ENCODE measurements around the gene PSMD2.

The PSMD2 gene

GRCh38 chr3:184306341-184306972 lies 7.4 kb downstream of the PSMD2 start:
- Histone ChIP-seq H3K9me3 (ENCODE audit: control insufficient read depth in 2 of 2, low read length in 2 of 2) (no peaks in the 10 kb centered on the region), H3K27ac (ENCODE audit: low read length) (no peak overlapping the region), H3K9ac (ENCODE audit: low read length in 2 of 2) (no peak overlapping the region), H3K4me1 (ENCODE audit: control insufficient read depth, insufficient read depth, low read length) (no peaks in the 10 kb centered on the region), H3K4me3 (ENCODE audit: low read length in 2 of 2) (no peak overlapping the region), H3K36me3 (ENCODE audit: control insufficient read depth in 2 of 2, insufficient read depth in 2 of 2, low read length in 2 of 2) (peaks cover 64 to 66% of the 10 kb centered on the region in 2 donors), H3K27me3 (ENCODE audit: control insufficient read depth in 1 of 2, insufficient read depth in 2 of 2, low read length in 2 of 2) (no peaks in the 10 kb centered on the region)

GRCh38 chr3:184307915-184308314 lies 8.9 kb downstream of the PSMD2 start:
- Histone ChIP-seq H3K27me3 (ENCODE audit: control insufficient read depth in 1 of 2, insufficient read depth in 2 of 2, low read length in 2 of 2) (no peaks in the 10 kb centered on the region), H3K36me3 (ENCODE audit: control insufficient read depth in 2 of 2, insufficient read depth in 2 of 2, low read length in 2 of 2) (peaks cover 50 to 52% of the 10 kb centered on the region in 2 donors), H3K9ac (ENCODE audit: low read length in 2 of 2) (no peak overlapping the region), H3K4me3 (ENCODE audit: low read length in 2 of 2) (no peak overlapping the region), H3K9me3 (ENCODE audit: control insufficient read depth in 2 of 2, low read length in 2 of 2) (no peaks in the 10 kb centered on the region), H3K4me1 (ENCODE audit: control insufficient read depth, insufficient read depth, low read length) (no peaks in the 10 kb centered on the region), H3K27ac (ENCODE audit: low read length) (no peak overlapping the region)

- H3K27ac ChIP-seq (ENCODE audit: low read length), result no peak overlapping the region
- H3K27me3 ChIP-seq (ENCODE audit: control insufficient read depth in 1 of 2, insufficient read depth in 2 of 2, low read length in 2 of 2), result no peaks in the 10 kb centered on the region
- H3K36me3 ChIP-seq (ENCODE audit: control insufficient read depth in 2 of 2, insufficient read depth in 2 of 2, low read length in 2 of 2), result peaks cover 41 to 43% of the 10 kb centered on the region in 2 donors
- no peaks in the 10 kb centered on the region for H3K9me3 ChIP-seq (ENCODE audit: control insufficient read depth in 2 of 2, low read length in 2 of 2)
- no peaks in the 10 kb centered on the region for H3K4me1 ChIP-seq (ENCODE audit: control insufficient read depth, insufficient read depth, low read length)
- H3K4me3 ChIP-seq (ENCODE audit: low read length in 2 of 2), result no peak overlapping the region
- no peak overlapping the region for H3K9ac ChIP-seq (ENCODE audit: low read length in 2 of 2)
Measured at GRCh38 chr3:184308744-184309143, 9.7 kb downstream of the PSMD2 start.

- Histone ChIP-seq H3K27me3 (ENCODE audit: control insufficient read depth in 1 of 2, insufficient read depth in 2 of 2, low read length in 2 of 2) (no peaks in the 10 kb centered on the region), H3K27ac (ENCODE audit: low read length) (no peak overlapping the region), H3K4me1 (ENCODE audit: control insufficient read depth, insufficient read depth, low read length) (peaks cover 10% of the 10 kb centered on the region), H3K9ac (ENCODE audit: low read length in 2 of 2) (no peak overlapping the region), H3K36me3 (ENCODE audit: control insufficient read depth in 2 of 2, insufficient read depth in 2 of 2, low read length in 2 of 2) (peaks cover 20 to 21% of the 10 kb centered on the region in 2 donors), H3K9me3 (ENCODE audit: control insufficient read depth in 2 of 2, low read length in 2 of 2) (no peaks in the 10 kb centered on the region), H3K4me3 (ENCODE audit: low read length in 2 of 2) (no peak overlapping the region)
Measured at GRCh38 chr3:184311633-184312032, 12.6 kb downstream of the PSMD2 start.

GRCh38 chr3:184314363-184314699 lies 15.3 kb downstream of the PSMD2 start, which contains the start of gene EIF4G1:
TSS of gene EIF4G1 (plus strand) at chr3:184314606. CDS start at chr3:184315797, 1,191 bp downstream.
- no peaks in the 10 kb centered on the region for H3K9me3 ChIP-seq (ENCODE audit: control insufficient read depth in 2 of 2, low read length in 2 of 2)
- H3K9ac ChIP-seq (ENCODE audit: low read length in 2 of 2), result peak within 1 kb of the TSS; percentile 98 to 99
- peak within 1 kb of the TSS; percentile 98 for H3K27ac ChIP-seq (ENCODE audit: low read length)
- H3K27me3 ChIP-seq (ENCODE audit: control insufficient read depth in 1 of 2, insufficient read depth in 2 of 2, low read length in 2 of 2), result no peaks in the 10 kb centered on the region
- peak within 1 kb of the TSS; percentile 92 for H3K4me3 ChIP-seq (ENCODE audit: low read length in 2 of 2)
- H3K36me3 ChIP-seq (ENCODE audit: control insufficient read depth in 2 of 2, insufficient read depth in 2 of 2, low read length in 2 of 2), result peaks cover 3 to 13% of the 10 kb centered on the region in 2 donors
- H3K4me1 ChIP-seq (ENCODE audit: control insufficient read depth, insufficient read depth, low read length), result peaks cover 28% of the 10 kb centered on the region

GRCh38 chr3:184314700-184315542 lies 15.9 kb downstream of the PSMD2 start:
- H3K27ac ChIP-seq (ENCODE audit: low read length), result peak overlapping the region; percentile 98
- H3K27me3 ChIP-seq (ENCODE audit: control insufficient read depth in 1 of 2, insufficient read depth in 2 of 2, low read length in 2 of 2), result no peaks in the 10 kb centered on the region
- no peaks in the 10 kb centered on the region for H3K9me3 ChIP-seq (ENCODE audit: control insufficient read depth in 2 of 2, low read length in 2 of 2)
- H3K4me3 ChIP-seq (ENCODE audit: low read length in 2 of 2), result peak overlapping the region; percentile 92
- peak overlapping the region; percentile 98 to 99 for H3K9ac ChIP-seq (ENCODE audit: low read length in 2 of 2)
- H3K4me1 ChIP-seq (ENCODE audit: control insufficient read depth, insufficient read depth, low read length), result peaks cover 34% of the 10 kb centered on the region
- peaks cover 3 to 13% of the 10 kb centered on the region in 2 donors for H3K36me3 ChIP-seq (ENCODE audit: control insufficient read depth in 2 of 2, insufficient read depth in 2 of 2, low read length in 2 of 2)

GRCh38 chr3:184315543-184315867 lies 16.5 kb downstream of the PSMD2 start:
- Histone ChIP-seq H3K4me1 (ENCODE audit: control insufficient read depth, insufficient read depth, low read length) (peaks cover 38% of the 10 kb centered on the region), H3K9ac (ENCODE audit: low read length in 2 of 2) (peak overlapping the region; percentile 98 to 99)

GRCh38 chr3:184315871-184316661 lies 17.0 kb downstream of the PSMD2 start:
- H3K27me3 ChIP-seq (ENCODE audit: control insufficient read depth in 1 of 2, insufficient read depth in 2 of 2, low read length in 2 of 2), result no peaks in the 10 kb centered on the region
- H3K9me3 ChIP-seq (ENCODE audit: control insufficient read depth in 2 of 2, low read length in 2 of 2), result no peaks in the 10 kb centered on the region
- peak overlapping the region; percentile 73 to 98 for H3K9ac ChIP-seq (ENCODE audit: low read length in 2 of 2)
- H3K4me3 ChIP-seq (ENCODE audit: low read length in 2 of 2), result peak overlapping the region; percentile 92
- H3K36me3 ChIP-seq (ENCODE audit: control insufficient read depth in 2 of 2, insufficient read depth in 2 of 2, low read length in 2 of 2), result peaks cover 9 to 21% of the 10 kb centered on the region in 2 donors
- H3K4me1 ChIP-seq (ENCODE audit: control insufficient read depth, insufficient read depth, low read length), result peaks cover 44% of the 10 kb centered on the region
- peak overlapping the region; percentile 98 for H3K27ac ChIP-seq (ENCODE audit: low read length)

More at GRCh38 chr3:184315543-184315867, 16.5 kb downstream of the PSMD2 start:
- peak overlapping the region; percentile 92 for H3K4me3 ChIP-seq (ENCODE audit: low read length in 2 of 2)
- H3K9me3 ChIP-seq (ENCODE audit: control insufficient read depth in 2 of 2, low read length in 2 of 2), result no peaks in the 10 kb centered on the region
- peaks cover 4 to 16% of the 10 kb centered on the region in 2 donors for H3K36me3 ChIP-seq (ENCODE audit: control insufficient read depth in 2 of 2, insufficient read depth in 2 of 2, low read length in 2 of 2)
- no peaks in the 10 kb centered on the region for H3K27me3 ChIP-seq (ENCODE audit: control insufficient read depth in 1 of 2, insufficient read depth in 2 of 2, low read length in 2 of 2)
- H3K27ac ChIP-seq (ENCODE audit: low read length), result peak overlapping the region; percentile 98

GRCh38 chr3:184316792-184317191 lies 17.8 kb downstream of the PSMD2 start:
- Histone ChIP-seq H3K9me3 (ENCODE audit: control insufficient read depth in 2 of 2, low read length in 2 of 2) (no peaks in the 10 kb centered on the region), H3K27me3 (ENCODE audit: control insufficient read depth in 1 of 2, insufficient read depth in 2 of 2, low read length in 2 of 2) (no peaks in the 10 kb centered on the region), H3K4me3 (ENCODE audit: low read length in 2 of 2) (peak overlapping the region; percentile 92), H3K36me3 (ENCODE audit: control insufficient read depth in 2 of 2, insufficient read depth in 2 of 2, low read length in 2 of 2) (peaks cover 17 to 29% of the 10 kb centered on the region in 2 donors), H3K9ac (ENCODE audit: low read length in 2 of 2) (peak overlapping the region; percentile 73 to 98), H3K27ac (ENCODE audit: low read length) (peak overlapping the region; percentile 98), H3K4me1 (ENCODE audit: control insufficient read depth, insufficient read depth, low read length) (peaks cover 47% of the 10 kb centered on the region)

GRCh38 chr3:184317201-184317600 lies 18.2 kb downstream of the PSMD2 start:
- Histone ChIP-seq H3K27ac (ENCODE audit: low read length) (peak overlapping the region; percentile 98), H3K9ac (ENCODE audit: low read length in 2 of 2) (no peak overlapping the region), H3K4me3 (ENCODE audit: low read length in 2 of 2) (peak overlapping the region; percentile 92)

More at GRCh38 chr3:184317201-184317600, 18.2 kb downstream of the PSMD2 start:
- Histone ChIP-seq H3K36me3 (ENCODE audit: control insufficient read depth in 2 of 2, insufficient read depth in 2 of 2, low read length in 2 of 2) (peaks cover 20 to 33% of the 10 kb centered on the region in 2 donors), H3K4me1 (ENCODE audit: control insufficient read depth, insufficient read depth, low read length) (peaks cover 48% of the 10 kb centered on the region), H3K9me3 (ENCODE audit: control insufficient read depth in 2 of 2, low read length in 2 of 2) (no peaks in the 10 kb centered on the region), H3K27me3 (ENCODE audit: control insufficient read depth in 1 of 2, insufficient read depth in 2 of 2, low read length in 2 of 2) (no peaks in the 10 kb centered on the region)
